Smooth muscle cell of the brain vasculature (primary cell): ENCODE measurements around the gene CREB3.

Source experiments
- DNase-seq: peaks from one replicate; pipeline ENCODE4 v3.0.0-alpha.2; 2012; ENCODE audit warnings: low read depth, low spot score

CREB3 gene

DNA sequence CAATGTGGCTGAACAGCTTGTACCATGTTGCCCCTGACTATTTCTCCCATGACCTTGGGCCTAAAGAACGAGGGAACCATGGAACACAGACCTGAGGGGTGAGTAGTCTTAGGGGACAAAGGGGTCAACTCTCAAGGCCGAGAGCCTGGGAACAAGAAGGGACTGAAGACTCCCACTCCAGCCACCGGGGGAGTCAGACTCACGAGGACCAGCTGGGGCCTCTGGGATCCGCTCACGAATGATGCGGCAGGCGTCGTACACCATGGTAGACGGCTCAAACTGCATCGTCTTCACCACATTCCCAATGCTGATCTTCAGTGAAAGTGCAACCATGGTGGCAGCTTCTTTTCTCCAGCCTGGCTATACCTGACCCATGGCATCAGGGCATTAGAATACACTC lies 7.1 kb upstream of the CREB3 start:
- no peak for DNase-seq

DNA sequence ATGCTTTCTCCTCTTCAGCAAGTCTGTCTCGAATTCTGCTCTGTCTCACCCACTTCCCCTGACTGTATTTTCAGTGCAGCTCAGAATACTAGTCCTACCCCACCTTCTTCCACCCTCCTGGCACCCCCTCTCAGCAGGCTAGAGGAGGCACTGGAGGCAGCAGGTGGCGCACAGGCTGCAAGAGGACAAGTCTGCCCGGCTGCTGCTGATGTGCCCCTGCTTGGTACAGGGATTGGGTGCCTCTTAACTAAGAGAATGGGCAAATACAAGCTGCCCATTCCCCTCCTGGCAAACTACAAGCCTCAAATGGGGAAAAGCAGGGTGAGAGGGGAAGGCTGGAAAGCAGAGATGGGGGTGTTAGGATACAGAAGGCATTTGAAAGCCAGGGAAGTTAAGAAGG lies 5.5 kb upstream of the CREB3 start:
- DNase-seq = no peak

DNA sequence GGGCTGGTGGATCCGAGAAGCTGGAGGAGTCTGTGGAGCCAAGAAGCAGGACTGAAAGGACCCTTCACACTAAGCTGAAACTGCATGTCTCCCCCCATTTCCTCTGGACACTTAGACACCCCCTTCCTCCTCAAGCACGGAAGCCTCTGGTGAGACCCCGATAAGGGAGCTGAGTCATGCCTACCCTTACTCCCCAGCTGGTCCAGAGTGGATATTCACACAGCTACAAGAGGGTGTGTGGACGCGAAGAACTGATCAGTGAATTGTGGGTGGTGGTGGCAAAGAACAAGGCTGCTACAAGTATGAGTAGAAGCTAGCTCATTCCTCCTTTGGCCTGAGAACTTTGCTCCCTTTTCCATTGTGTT lies 4.8 kb upstream of the CREB3 start:
- no peak for DNase-seq

DNA sequence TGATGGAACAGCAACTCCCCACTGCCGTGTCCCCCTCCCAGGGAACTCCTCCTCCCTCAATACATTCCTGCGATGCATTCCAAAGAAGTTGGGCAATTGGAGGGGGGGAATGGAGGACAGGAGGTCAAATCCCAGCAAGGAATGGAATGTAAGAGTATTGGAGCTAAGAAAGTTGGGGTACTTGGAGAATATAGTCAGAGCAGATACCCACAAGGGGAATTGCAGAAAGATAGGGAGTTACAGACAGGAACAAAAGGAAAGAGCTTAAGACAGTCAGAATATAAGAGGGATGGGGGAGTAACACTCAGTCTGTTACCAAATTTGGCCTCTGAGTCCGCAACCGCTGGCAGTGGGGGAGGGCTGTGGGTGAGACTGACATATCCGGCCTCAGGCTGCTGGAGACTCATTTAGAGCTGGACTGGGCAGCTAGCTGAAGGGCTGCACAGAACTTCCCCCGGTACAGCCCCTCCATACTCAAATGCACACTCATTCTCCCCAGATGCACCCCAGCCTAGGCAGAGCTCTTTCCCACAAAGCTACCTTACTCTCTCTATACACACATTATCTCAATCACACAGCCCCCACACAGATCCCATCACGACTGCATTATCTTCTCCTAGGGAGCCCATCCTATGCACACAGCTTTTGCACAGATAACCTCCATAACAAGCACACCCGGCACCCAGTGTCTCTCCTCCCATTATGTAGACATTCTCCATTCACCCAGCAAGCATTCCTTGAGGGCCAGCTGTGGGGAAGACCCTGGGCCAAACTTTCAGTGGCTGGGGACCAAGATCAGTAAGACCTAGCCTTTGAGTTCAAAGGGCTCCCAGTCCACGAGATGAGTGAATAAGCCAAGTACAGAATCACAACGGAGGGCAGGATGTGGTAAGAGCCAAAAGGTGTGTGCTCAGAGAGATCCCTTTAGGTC lies 4.2 kb upstream of the CREB3 start:
- no peak for DNase-seq

DNA sequence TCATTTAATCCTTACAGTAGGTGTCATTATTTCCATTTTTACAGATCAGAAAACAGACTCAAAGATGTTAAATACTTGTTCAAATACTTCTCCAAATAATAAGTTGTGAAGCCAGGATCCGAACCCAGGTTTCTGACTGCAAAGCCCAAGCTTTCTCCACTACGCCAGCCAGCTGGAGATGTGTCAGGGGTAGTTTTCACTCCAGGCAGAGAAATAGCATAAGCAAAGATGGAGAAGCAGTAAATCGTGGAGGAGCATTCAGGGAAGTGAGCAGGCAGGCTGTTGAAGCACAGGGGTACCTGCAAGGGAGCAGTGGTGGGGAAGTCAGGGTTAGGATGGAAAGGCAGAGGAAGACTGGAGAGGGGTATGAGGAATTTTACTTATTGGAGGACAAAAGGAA lies 3.4 kb upstream of the CREB3 start:
- DNase-seq = no peak

DNA sequence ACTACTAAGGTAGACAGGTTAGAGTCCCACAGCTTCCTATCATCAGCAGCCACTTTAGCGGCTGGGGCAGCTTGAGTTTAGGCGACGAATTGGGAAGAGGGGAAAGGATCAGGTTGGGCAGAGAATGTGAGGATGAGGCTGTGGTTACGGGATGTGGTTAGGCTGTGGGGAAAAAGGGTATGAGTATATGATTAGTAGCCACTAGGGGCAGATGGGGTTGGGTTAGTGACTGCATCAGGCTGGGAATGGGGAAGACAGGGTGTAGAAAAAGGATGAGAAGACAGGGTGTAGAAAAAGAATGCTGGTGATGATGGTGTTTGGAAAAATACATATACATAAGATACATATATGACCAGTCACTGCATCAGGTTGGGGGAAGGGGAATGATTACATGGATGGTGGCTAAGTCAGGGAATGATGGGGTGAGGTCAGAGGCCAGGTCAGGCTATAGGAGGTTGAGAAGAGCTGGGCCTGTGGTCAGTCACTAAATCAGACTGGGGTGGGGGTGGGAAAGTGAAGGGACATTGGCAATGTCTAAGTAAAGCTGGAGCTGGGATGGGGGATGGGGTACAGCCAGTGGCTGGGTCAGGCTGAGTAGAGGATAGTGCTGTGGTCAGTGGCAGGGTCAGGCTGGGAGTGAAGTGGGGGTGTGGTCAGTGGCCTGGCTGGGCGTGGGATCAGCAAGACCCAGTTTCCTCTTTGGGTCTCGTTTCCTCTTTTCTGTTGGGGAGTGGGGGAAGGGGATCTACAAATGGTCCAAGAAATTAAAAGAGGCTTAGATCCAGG lies 2.6 kb upstream of the CREB3 start:
- DNase-seq = no peak

DNA sequence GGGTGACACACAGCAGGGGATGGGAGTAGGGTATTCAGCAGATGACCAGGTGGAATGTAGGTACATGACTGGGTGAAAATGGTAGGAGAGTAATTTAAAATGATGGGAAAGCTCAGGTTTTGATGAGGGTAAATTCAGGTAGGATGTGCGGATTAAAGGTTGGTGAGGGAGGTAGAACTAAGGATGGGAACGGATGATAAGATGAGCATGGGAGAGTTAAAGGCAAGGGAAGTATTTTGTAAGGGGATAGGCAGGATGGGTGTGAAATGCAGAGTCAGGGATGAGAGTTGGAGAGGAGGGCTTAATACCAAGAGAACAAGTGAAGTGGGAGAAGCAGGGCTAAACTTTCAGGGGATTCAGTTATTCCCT lies 2.0 kb upstream of the CREB3 start:
- DNase-seq = no peak

DNA sequence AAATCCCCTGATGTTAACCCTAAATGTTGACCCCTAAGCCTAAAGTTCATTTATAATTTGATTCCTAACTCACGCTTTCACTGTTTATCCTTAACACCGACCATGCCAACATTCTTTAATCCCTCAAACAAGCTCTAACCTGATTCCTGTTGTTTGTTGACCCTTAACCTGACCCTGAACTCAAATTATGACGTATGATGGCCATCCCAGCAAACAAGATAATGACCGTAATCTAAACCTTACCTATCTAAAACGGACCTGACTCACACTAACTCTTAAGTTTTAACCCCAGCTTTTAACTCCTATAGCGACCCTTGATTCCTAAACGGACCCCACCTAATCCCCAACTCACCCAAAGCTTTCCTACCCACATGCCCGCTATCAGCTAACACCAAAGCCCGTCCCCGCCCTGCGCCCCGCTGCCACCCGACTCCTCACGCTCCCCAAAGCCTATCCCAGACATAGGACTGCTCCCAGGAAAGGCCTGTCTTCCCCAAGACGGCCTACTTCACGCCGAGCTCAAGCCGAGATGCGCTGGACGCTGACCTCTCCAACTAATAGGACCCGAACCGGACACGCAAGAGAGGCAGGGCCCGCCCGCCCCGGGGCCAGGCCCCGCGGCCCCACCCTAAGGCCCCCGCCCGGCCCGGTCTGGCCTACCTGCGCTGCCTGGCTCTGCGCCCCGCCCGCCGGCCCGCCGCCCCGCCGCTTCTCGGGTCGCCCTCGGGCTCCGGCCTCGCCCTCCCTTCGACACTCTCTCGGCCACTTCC lies 866 bp upstream of the CREB3 start:
- no peak for DNase-seq

DNA sequence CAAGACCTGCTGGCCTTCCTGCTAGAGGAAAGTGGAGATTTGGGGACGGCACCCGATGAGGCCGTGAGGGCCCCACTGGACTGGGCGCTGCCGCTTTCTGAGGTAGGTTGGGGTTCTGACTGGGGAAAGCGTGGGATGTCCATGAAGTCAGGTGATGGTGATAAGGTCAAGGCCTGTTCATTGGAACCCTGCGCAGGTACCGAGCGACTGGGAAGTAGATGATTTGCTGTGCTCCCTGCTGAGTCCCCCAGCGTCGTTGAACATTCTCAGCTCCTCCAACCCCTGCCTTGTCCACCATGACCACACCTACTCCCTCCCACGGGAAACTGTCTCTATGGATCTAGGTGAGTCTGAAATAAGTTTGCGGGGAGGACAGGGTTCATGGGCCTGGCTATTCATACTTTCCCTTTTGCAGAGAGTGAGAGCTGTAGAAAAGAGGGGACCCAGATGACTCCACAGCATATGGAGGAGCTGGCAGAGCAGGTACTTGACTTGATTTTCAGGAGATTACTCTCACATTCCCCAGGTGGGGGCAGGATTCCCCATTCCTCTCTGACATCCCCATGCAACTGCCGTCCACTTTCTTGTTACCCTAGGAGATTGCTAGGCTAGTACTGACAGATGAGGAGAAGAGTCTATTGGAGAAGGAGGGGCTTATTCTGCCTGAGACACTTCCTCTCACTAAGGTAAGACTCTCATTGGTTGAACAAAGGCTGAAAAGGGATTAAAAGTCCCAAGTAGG lies 505 bp downstream of the CREB3 start:
- no peak for DNase-seq

DNA sequence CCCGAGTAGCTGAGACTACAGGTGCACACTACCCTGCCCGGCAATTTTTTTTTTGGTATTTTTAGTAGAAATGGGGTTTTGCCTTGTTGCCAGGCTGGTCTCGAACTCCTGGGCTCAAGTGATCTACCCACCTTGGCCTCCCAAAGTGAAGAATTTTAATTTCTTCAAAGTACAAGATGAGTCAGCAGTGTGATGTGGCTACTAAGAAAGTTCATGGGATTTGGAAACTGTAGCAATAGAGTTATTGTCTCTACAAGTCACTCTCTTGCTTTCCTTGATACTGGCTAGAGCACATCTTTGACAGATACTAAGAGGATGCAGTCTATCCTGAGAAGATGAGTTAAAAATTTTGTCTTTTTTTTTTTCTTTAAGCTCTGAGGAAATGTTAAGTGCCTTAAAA lies 1.6 kb downstream of the CREB3 start:
- no peak for DNase-seq

DNA sequence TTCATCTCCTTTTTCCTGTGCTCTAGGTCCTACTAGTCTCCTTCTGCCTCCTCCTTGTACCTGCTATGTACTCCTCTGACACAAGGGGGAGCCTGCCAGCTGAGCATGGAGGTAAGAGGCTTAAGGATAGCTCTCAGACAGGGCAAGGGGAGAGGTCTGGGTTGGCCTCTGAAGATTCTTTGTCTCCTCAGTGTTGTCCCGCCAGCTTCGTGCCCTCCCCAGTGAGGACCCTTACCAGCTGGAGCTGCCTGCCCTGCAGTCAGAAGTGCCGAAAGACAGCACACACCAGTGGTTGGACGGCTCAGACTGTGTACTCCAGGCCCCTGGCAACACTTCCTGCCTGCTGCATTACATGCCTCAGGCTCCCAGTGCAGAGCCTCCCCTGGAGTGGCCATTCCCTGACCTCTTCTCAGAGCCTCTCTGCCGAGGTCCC lies 3.8 kb downstream of the CREB3 start:
- DNase-seq = no peak

DNA sequence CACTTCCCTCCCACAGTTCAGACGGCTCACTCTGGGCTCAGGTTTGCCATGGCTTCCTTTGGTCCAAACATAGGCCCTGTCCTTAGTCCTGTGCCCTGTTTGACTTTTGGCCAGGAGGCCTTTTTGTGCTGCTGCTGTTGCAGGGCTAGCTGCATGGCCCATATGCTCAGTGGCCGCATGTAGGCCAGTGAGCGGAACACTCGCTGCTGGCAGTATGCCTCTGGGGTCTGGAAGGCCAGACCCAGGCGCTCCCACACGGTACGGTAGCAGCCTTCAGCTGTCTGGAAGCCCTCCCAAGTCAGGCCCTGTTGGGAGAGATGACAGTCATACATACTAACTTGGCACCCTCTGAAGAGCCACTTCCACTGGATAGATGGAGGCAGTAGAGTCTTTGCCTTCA lies 4.7 kb downstream of the CREB3 start:
- no peak for DNase-seq

DNA sequence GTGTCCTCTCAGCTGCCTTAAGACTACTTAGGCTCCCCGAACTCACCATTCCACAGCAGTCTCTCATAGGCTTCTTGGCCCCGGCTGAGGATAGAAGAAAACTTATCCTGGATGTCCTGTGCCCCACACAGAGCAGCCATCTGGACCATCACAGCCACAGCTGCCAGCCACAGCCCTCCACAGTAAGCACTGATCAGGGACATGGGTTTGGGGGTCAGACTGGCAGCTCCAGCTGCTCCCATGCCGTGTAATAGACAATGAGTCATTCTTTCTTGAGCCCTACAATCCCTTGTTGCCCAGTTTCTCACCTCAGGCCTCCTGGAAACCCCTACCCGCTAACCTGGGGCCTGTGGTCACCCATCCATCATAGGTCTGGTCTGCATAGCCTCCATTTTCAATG lies 5.7 kb downstream of the CREB3 start:
- no peak for DNase-seq

DNA sequence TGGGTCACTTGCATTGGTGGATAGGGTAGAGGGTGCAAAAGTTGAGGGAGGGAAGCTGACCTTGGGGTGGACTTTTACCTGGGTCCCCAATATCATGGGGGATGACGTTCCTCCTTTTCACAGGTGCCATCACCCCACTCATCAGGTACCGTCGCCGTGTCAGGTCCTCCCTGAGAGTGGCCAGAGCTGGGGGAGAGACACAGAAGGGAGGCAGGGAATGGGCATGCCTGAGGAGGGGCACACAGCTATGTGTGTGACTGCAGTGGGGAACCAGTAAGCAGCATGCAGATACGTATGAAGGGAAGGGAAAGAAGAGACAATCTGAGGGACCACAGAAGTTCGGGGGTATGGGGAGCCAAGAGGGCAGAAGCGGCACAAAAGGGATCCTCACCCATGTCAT lies 6.5 kb downstream of the CREB3 start:
- no peak for DNase-seq

DNA sequence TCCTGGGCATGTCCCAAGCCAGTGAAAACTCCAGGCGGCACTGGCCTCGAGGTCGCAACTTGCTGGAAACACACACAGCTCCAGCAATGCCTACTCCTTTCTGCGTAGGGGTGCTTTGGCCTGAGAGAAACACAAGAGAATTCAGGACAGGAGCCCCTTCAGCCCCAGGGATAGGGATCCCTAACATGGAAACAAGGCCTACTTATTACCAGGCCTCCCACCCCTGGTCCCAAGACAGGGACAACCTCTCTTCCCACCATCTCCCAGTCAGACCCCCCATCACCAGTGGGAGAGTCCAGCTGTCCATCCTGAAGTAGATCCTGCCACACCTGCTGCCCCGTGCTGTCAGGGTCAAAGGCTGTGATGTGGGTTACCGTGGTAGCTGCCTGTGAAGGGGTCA lies 7.8 kb downstream of the CREB3 start:
- no peak for DNase-seq

DNA sequence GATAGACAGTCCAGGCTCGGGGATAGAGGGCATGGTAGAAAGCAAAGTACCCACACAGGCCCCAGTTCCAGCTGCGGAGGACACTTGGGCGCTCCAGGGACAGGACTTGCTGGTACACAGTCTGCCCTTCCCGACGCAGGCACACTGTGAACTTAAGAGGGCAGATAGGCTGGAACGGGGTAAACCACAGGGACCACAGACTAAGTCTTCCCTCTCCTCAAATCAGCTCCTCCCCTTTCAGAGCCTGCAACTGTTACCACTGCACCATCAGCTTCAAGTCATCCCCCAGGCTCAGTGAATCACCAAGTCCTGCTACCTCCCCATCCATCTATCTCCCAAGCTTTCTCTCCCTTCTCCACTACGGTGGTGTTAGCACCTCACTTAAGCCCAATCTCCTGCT lies 9.3 kb downstream of the CREB3 start:
- DNase-seq = no peak

DNA sequence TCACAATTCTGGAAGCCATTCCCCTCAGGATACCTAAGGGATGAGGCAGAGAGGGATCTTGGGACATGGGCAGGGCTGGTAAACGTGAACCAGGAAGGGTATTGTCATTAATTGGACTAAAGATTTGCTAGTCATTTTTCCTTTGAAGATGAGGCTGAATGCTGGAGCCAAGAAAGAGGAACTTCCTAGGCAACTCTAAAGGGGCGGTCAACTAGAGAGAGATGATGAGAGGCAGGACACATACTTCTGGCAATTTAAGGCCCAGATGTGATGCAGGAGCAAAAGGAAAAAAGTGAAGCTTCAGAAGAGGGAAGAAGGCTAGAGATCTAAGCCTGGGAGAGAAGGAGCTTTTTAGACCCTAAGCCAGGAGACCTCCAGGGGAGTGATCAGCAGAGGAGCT lies 11.0 kb downstream of the CREB3 start:
- no peak for DNase-seq

DNA sequence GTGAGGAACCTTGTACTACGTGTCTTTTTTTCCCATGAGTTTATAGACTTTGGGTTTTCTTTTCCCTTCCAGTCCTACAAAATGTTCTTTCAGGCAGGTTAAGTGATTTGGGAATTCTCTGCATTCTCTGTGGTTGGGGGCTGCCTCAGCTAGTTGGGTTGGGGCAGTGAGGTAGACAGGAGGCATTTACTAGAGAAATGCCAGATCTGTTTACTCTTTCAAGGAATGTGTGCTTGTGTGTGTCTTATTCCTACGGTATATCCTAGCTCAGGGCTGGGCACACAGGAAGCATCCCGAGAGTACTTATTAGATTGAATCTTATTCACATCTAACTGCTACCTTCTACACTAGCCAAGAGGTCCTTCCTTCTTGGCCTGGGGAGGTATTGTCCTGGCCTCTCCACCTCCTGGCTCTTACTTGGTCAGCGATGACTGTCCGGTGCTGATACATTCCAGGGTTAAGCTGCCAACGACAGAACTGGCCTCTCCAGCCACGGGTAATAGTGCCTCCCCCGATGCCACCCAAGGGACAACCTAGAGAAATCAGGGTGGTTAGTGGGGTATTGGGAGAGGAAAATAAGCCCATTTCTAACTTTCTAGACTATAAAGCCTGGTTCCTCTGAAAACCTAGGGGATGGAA lies 11.5 kb downstream of the CREB3 start:
- DNase-seq = no peak

DNA sequence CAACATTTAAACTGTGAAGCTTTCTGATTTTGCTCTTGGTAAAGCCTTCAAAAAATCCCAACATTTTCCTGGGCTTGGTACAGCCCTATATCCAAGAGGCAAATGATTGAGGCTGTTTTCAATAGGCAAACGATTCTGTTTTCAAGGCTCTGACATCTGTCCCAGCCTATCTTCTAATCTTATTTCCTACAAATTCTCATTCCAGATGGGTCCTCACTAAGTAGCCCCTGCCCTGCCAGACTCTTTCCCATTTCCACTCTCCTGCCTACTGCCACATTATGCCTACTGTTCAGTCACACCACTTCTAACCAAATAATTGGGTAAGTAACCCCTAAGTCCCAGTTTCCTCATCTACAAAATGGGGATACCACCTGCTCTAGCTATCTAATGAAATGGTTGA lies 13.1 kb downstream of the CREB3 start:
- DNase-seq = no peak

DNA sequence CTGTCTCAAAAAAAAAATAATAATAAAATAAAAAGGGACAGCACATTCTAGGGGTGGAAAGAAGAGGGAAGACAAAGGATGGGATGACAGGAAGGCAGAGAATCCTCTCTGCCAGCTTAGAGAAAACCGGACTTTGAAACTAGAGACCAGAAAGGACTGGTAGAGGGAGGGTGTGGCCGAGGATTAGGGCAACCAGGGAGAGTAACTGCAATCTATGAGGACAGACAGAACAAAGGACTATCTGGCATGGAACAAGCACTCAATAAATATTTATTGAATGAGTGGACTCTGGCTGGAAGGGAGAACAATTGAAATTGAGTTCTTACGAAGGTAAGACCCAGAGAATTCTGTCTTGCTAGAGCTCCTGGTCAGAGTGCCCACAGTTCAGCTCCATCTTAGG lies 14.1 kb downstream of the CREB3 start:
- DNase-seq = no peak

DNA sequence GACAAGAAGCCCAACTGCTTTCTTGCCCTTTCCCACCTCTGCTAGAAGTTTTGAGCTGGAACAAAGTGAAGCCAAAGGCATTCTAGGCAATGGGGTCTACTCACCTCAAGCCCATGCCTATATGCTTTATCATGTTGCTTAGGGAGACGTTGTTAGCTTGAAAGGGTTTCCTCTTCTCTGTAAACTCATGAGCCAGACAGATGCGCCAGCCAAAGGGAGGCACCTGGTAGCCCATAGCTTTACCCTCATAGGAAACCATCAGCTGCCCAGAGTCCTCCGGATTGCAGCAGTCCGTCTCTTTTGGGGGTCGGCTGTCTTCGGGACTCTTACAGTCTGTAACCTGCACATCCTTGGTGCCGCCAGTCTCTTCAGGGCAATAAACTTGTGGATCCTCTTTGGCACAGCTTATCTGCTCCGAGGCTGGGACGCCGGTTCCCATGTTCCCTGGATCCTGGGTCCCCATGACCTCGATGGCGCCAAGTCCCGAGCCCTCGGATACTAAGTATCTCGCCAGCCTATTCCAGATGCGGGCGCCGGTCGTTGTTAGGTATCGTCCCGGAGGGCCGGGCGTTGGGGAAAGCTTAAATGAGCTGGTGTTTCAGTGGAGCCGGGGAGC lies 15.9 kb downstream of the CREB3 start:
- no peak for DNase-seq
